NCI-H1105 treated with DMSO at 0.1 percent for 48 hours (cell line): ENCODE data around the gene SOX4.
A peak's percentile ranks its signal among the peaks of the same experiment; 100 is the strongest.
"Not testable (repeated sequence)": the region's sequence is repeated elsewhere in the genome, so short reads cannot be mapped to it uniquely, and the experiment has no call there.

Experiments used
- DNase-seq: peaks from one replicate; lab custom pipeline; 2025; lab: John Stamatoyannopoulos, UW

SOX4 gene

GRCh38 chr6:21593412-21593926 is at the start of gene SOX4:
SOX4 (plus strand) TSS chr6:21593751; CDS start chr6:21594535, 784 bp downstream.
- DNase-seq = peak; percentile 100

- DNase-seq = not testable (repeated sequence)
Measured at GRCh38 chr6:21552286-21552685, 41.3 kb upstream of the SOX4 start.

GRCh38 chr6:21554286-21554685 is 39.3 kb upstream of the SOX4 start:
- DNase-seq = no peak

GRCh38 chr6:21555197-21555596 is 38.4 kb upstream of the SOX4 start:
- no peak for DNase-seq

- DNase-seq = no peak
Measured at GRCh38 chr6:21556511-21556910, 37.0 kb upstream of the SOX4 start.

GRCh38 chr6:21556968-21557721 is 36.4 kb upstream of the SOX4 start:
- DNase-seq = no peak

- peak; percentile 90 for DNase-seq
Measured at GRCh38 chr6:21559238-21559637, 34.3 kb upstream of the SOX4 start.

- no peak for DNase-seq
Measured at GRCh38 chr6:21560249-21560648, 33.3 kb upstream of the SOX4 start.

- no peak for DNase-seq
Measured at GRCh38 chr6:21565431-21565830, 28.1 kb upstream of the SOX4 start.

GRCh38 chr6:21578523-21578922 is 15.0 kb upstream of the SOX4 start:
- DNase-seq = no peak

- DNase-seq = no peak
Measured at GRCh38 chr6:21582651-21583050, 10.9 kb upstream of the SOX4 start.

- DNase-seq = no peak
Measured at GRCh38 chr6:21586300-21586699, 7.3 kb upstream of the SOX4 start.

GRCh38 chr6:21586740-21587178 is 6.8 kb upstream of the SOX4 start:
- DNase-seq = no peak

- DNase-seq = peak; percentile 96
Measured at GRCh38 chr6:21587179-21587960, 6.2 kb upstream of the SOX4 start.

GRCh38 chr6:21587961-21588480 is 5.5 kb upstream of the SOX4 start:
- DNase-seq = peak; percentile 95

- peak; percentile 95 for DNase-seq
Measured at GRCh38 chr6:21588481-21589351, 4.8 kb upstream of the SOX4 start.

- peak; percentile 94 for DNase-seq
Measured at GRCh38 chr6:21589352-21590345, 3.9 kb upstream of the SOX4 start.

- no peak for DNase-seq
Measured at GRCh38 chr6:21590346-21590745, 3.2 kb upstream of the SOX4 start.

GRCh38 chr6:21591446-21591845 is 2.1 kb upstream of the SOX4 start:
- no peak for DNase-seq

- DNase-seq = peak; percentile 87
Measured at GRCh38 chr6:21592953-21593352, 598 bp upstream of the SOX4 start.
